Thyroid gland (tissue), 4 donors: Measurements from ENCODE around the gene LLPH. TPM values are rescaled to one million over a fixed set of nuclear protein-coding genes. Genes with fewer than 3 reads are reported as not detected.

ENCODE experiments used
- DNase-seq, 2 donors: peaks; one replicate each; pipeline ENCODE4 v3.0.0-alpha.2; 2019
- H3K27ac ChIP-seq, 3 donors: fragments of 200-600 bp; sonication (generic); 1 replicate in 2 of 3; 2 replicates in 1 of 3; pipeline ENCODE4 v1.5.1; 2016 to 2019; ENCODE audit warnings: mild to moderate bottlenecking in 1 of 3, moderate library complexity in 1 of 3
- H3K27me3 ChIP-seq: fragments of 200-600 bp; sonication (generic); one replicate; pipeline ENCODE4 v1.5.1; 2019
- H3K36me3 ChIP-seq, 2 donors: fragments of 200-600 bp; sonication (generic); one replicate each; pipeline ENCODE4 v1.5.1; 2016 to 2019
- H3K4me1 ChIP-seq, 2 donors: fragments of 200-600 bp; sonication (generic); one replicate each; pipeline ENCODE4 v1.5.1; 2017 to 2019
- H3K4me3 ChIP-seq, 3 donors: fragments of 200-600 bp; sonication (generic); replicated peaks in 1 of 3; 1 replicate in 2 of 3; 2 replicates in 1 of 3; pipeline ENCODE4 v1.5.1; 2016; ENCODE audit warnings: mild to moderate bottlenecking in 1 of 3
- H3K9me3 ChIP-seq: fragments of 200-600 bp; sonication (generic); one replicate; pipeline ENCODE4 v1.5.1; 2017
- CTCF ChIP-seq, 6 experiments: fragments of 200-600 bp in 3 of 6; fragments of 450-650 bp in 3 of 6; sonication (generic) in 3 of 6; IDR thresholded peaks; one replicate each; pipeline ENCODE4 v1.5.1; 2016 to 2019; ENCODE audit warnings: antibody characterized with exemption in 6 of 6, mild to moderate bottlenecking in 2 of 6, inconsistent platforms in 1 of 6, moderate library complexity in 1 of 6
- POLR2A ChIP-seq, 2 donors: fragments of 450-650 bp; IDR thresholded peaks; one replicate each; pipeline ENCODE4 v1.6.1; 2017; ENCODE audit warnings: antibody characterized with exemption in 2 of 2, mild to moderate bottlenecking in 2 of 2, moderate library complexity in 1 of 2
- WGBS, 2 donors: methylation state at CpG; one replicate each; pipeline ENCODE4 v1.1.5; 2017; 5-methylcytosine and 5-hydroxymethylcytosine counted together
- intact Hi-C: fragments of 100-400 bp; cut with DNase I; formaldehyde crosslinking; loops from one replicate; pipeline ENCODE4 v1.15.1; 2023
- total RNA-seq, 4 donors: library from RNA; depleted of rRNA; stranded (reverse); fragments of >200 nt; gene quantifications; one replicate each; pipeline ENCODE4 v1.2.3, GENCODE V29; 2016

Gene LLPH
- total RNA-seq, 4 donors from 2014 or later: 4.5 to 15.0 (median 6.3) TPM

- intact Hi-C loops: no loop called here
These were observed 1.9 kb upstream of the LLPH start for GRCh38 chr12:66132408-66132807.

DNA sequence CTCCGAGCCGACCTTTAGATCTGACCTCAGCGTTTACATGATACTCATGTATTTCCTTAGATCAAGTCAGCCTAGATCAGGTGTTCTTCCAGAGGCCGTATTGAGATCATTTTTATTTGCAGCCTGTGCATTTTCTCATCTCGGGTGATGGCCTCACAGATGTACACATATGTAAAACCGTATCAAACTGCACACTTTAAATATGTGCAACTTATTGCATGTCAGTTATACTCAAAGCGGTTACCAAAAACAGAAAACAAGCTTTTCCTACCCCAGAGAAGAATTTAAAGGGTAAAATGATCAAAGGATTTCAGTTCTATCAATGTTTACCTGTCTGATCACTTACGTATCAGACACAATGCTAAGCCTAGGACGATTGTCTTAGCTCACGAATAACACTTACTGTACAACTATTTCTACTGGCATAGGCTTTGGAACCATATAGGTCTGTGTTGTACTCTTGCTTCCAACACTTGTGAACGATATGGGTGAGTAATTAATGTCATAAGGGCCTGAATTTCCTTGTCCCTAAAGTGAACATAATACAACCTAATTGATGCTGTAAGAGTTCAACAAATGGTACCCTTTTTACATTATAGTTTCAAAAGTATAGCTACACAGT lies 628 bp upstream of the LLPH start:
- Histone ChIP-seq H3K4me1 (peaks cover 2 to 15% of the 10 kb centered on the region in 2 donors), H3K9me3 (no peaks in the 10 kb centered on the region), H3K27ac (peak overlapping the region in 2 of 3 donors; percentile 47 to 79), H3K4me3 (peak overlapping the region; percentile 49 to 71 (median 54)), H3K36me3 (peaks cover 0 to 15% of the 10 kb centered on the region in 2 donors), H3K27me3 (no peaks in the 10 kb centered on the region)
- TF ChIP-seq CTCF (IDR thresholded peaks at IDR 0.05): no peak
- TF ChIP-seq POLR2A (IDR thresholded peaks at IDR 0.05): no peak
- DNase-seq: no peak
- intact Hi-C loops: no loop called here
- 8% methylated on average over 11 of the region's 11 CpGs for WGBS, 2 donors

More at GRCh38 chr12:66132408-66132807, 1.9 kb upstream of the LLPH start:
- Histone ChIP-seq H3K36me3 (peaks cover 3 to 10% of the 10 kb centered on the region in 2 donors), H3K9me3 (no peaks in the 10 kb centered on the region), H3K27me3 (no peaks in the 10 kb centered on the region), H3K4me3 (no peak overlapping the region), H3K4me1 (peaks cover 2 to 15% of the 10 kb centered on the region in 2 donors), H3K27ac (no peak overlapping the region)
- TF ChIP-seq POLR2A (IDR thresholded peaks at IDR 0.05) (no peak), CTCF (IDR thresholded peaks at IDR 0.05) (no peak)
- no peak for DNase-seq

DNA sequence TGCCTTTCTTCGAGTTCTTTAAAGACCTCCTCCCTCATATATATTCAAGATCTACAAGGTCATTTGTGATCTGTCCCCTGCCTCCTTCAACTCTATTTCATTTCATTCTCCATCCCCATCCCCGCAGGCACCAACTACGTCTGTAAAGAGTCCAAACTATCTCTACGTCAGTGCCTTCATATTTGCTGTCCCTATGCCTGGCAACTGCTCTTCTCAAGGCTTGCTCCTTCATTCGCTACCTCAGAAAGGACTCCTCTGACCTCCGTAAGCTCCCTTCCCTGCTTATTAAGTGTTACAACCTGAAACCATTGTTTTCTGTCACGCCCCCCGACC lies 650 bp downstream of the LLPH start:
- Histone ChIP-seq H3K4me3 (peak overlapping the region; percentile 49 to 71 (median 71)), H3K9me3 (no peaks in the 10 kb centered on the region), H3K4me1 (peaks cover 2 to 15% of the 10 kb centered on the region in 2 donors), H3K36me3 (peaks cover 0 to 15% of the 10 kb centered on the region in 2 donors), H3K27me3 (no peaks in the 10 kb centered on the region), H3K27ac (no peak overlapping the region)
- 3% methylated on average over 8 of the region's 8 CpGs for WGBS, 2 donors
- DNase-seq: no peak
- intact Hi-C loops: no loop called here
- no peak for TF ChIP-seq CTCF (IDR thresholded peaks at IDR 0.05)
- no peak for TF ChIP-seq POLR2A (IDR thresholded peaks at IDR 0.05)

- H3K36me3 ChIP-seq: peaks cover 15 to 22% of the 10 kb centered on the region in 2 donors
These were observed 2.9 kb downstream of the LLPH start for GRCh38 chr12:66127650-66128049.

More at GRCh38 chr12:66127650-66128049, 2.9 kb downstream of the LLPH start:
- Histone ChIP-seq H3K27me3 (no peaks in the 10 kb centered on the region), H3K9me3 (no peaks in the 10 kb centered on the region), H3K4me1 (peaks cover 2 to 15% of the 10 kb centered on the region in 2 donors), H3K27ac (no peak overlapping the region), H3K4me3 (no peak overlapping the region)
- TF ChIP-seq POLR2A (IDR thresholded peaks at IDR 0.05) (no peak), CTCF (IDR thresholded peaks at IDR 0.05) (no peak)
- intact Hi-C loops: no loop called here
- 73 to 81% methylated on average over 1 of the region's 1 CpG for WGBS, 2 donors
- DNase-seq: no peak
